ENCODE data around the gene ENTPD1. TPM values are rescaled to one million over a fixed set of nuclear protein-coding genes. Genes with fewer than 3 reads are reported as not detected.

The ENTPD1 gene
- total RNA-seq, 1 experiment from 2014 or later, result 0.92 TPM

Other genes with a start within 250 kb of the ENTPD1 start
- gene SORBS1, start 194.8 kb upstream of the ENTPD1 start, total RNA-seq (2021), result 0.52 and 0.56 TPM in 2 replicates
- 85.2 and 88.0 TPM in 2 replicates for gene ALDH18A1, start 99.5 kb upstream of the ENTPD1 start, total RNA-seq (2021)
- gene TCTN3, start 62.2 kb upstream of the ENTPD1 start, total RNA-seq (2021), result 40.2 and 42.5 TPM in 2 replicates
- not detected in 2 replicates for gene CC2D2B, start 151.8 kb downstream of the ENTPD1 start, total RNA-seq (2021)